Lower leg skin (tissue), 4 donors: ENCODE results near the gene CSMD2. TPM values are rescaled to one million over a fixed set of nuclear protein-coding genes. Genes with fewer than 3 reads are reported as not detected.

Experiments
- DNase-seq, 2 donors: peaks; one replicate each; pipeline ENCODE4 v3.0.0-alpha.2; 2019; ENCODE audit warnings: low spot score in 2 of 2
- H3K4me3 ChIP-seq: fragments of 200-600 bp; sonication (generic); 2 replicates; pipeline ENCODE4 v1.5.1; 2017; ENCODE audit warnings: mild to moderate bottlenecking, low read depth; ENCODE audit not compliant: poor library complexity, severe bottlenecking
- POLR2A ChIP-seq, 2 donors: fragments of 450-650 bp; IDR thresholded peaks; one replicate each; pipeline ENCODE4 v1.6.1; 2016 to 2017; ENCODE audit warnings: antibody characterized with exemption in 2 of 2, mild to moderate bottlenecking in 1 of 2, moderate library complexity in 1 of 2
- WGBS, 2 donors: methylation state at CpG; one replicate each; pipeline ENCODE4 v1.1.5; 2018; 5-methylcytosine and 5-hydroxymethylcytosine counted together
- intact Hi-C: fragments of 100-400 bp; cut with DNase I; formaldehyde crosslinking; loops from one replicate; pipeline ENCODE4 v1.15.0; 2023; ENCODE audit warnings: low total_unique reads
- total RNA-seq, 4 donors: library from RNA; depleted of rRNA; stranded (reverse); fragments of >200 nt; gene quantifications; one replicate each; pipeline ENCODE4 v1.1.0, GENCODE V29; 2016
- TF ChIP-seq, protein P1 (sequence below), 3 donors: fragments of 450-650 bp; IDR thresholded peaks; one replicate each; pipeline ENCODE4 v1.5.1; 2016; ENCODE audit warnings: antibody characterized with exemption in 3 of 3, mild to moderate bottlenecking in 3 of 3, moderate library complexity in 2 of 3

The CSMD2 gene
- total RNA-seq, 4 donors from 2014 or later = 0.11 to 1.0 TPM; not detected in 2

GRCh38 chr1:33661811-33662454, 503.1 kb downstream of the CSMD2 start:
- 59 to 74% methylated on average over 6 of the region's 6 CpGs for WGBS, 2 donors
- no peak for DNase-seq
- TF ChIP-seq POLR2A (IDR thresholded peaks at IDR 0.05) = no peak
- TF ChIP-seq, protein P1, sequence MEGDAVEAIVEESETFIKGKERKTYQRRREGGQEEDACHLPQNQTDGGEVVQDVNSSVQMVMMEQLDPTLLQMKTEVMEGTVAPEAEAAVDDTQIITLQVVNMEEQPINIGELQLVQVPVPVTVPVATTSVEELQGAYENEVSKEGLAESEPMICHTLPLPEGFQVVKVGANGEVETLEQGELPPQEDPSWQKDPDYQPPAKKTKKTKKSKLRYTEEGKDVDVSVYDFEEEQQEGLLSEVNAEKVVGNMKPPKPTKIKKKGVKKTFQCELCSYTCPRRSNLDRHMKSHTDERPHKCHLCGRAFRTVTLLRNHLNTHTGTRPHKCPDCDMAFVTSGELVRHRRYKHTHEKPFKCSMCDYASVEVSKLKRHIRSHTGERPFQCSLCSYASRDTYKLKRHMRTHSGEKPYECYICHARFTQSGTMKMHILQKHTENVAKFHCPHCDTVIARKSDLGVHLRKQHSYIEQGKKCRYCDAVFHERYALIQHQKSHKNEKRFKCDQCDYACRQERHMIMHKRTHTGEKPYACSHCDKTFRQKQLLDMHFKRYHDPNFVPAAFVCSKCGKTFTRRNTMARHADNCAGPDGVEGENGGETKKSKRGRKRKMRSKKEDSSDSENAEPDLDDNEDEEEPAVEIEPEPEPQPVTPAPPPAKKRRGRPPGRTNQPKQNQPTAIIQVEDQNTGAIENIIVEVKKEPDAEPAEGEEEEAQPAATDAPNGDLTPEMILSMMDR (IDR thresholded peaks at IDR 0.05) = no peak
- intact Hi-C loops = no loop called here
- H3K4me3 ChIP-seq = no peak overlapping the region

- intact Hi-C loops = no loop called here
- TF ChIP-seq, protein P1 (IDR thresholded peaks at IDR 0.05) = no peak
- no peak for TF ChIP-seq POLR2A (IDR thresholded peaks at IDR 0.05)
- WGBS, 2 donors = 74 to 76% methylated on average over 8 of the region's 8 CpGs
- H3K4me3 ChIP-seq = no peak overlapping the region
- DNase-seq = no peak
These were observed 504.1 kb downstream of the CSMD2 start for GRCh38 chr1:33660956-33661355.

- TF ChIP-seq POLR2A (IDR thresholded peaks at IDR 0.05) = no peak
- TF ChIP-seq, protein P1 (IDR thresholded peaks at IDR 0.05) = no peak
- WGBS, 2 donors = 49 to 60% methylated on average over 4 to 5 of the region's 5 CpGs
- H3K4me3 ChIP-seq = no peak overlapping the region
- intact Hi-C loops = no loop called here
- no peak for DNase-seq
These were observed 504.8 kb downstream of the CSMD2 start for GRCh38 chr1:33660244-33660643.

DNA sequence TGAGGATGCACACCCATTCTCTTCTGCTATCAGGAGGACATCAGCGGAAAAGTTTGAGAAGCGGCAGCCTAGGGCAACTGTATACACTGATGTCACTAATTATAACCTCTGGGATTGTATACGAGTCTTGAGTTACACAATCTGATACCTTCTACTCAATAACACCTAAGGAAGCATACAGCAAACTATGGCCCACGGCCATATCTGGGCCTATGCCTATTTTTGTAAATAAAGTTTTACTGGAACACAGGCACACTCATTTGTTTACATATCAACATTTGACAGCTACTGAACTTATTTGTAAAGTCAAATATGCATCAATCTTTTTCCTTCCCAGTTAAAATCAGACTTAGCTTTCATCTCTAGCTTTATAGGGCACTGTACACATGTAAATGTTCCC, 505.4 kb downstream of the CSMD2 start:
- TF ChIP-seq, protein P1 (IDR thresholded peaks at IDR 0.05) = no peak
- no peak for TF ChIP-seq POLR2A (IDR thresholded peaks at IDR 0.05)
- WGBS, 2 donors = 88% methylated on average over 4 of the region's 4 CpGs
- intact Hi-C loops = no loop called here
- DNase-seq = no peak
- H3K4me3 ChIP-seq = no peak overlapping the region

- intact Hi-C loops = no loop called here
- no peak for DNase-seq
- 91 to 95% methylated on average over 12 of the region's 12 CpGs for WGBS, 2 donors
- TF ChIP-seq POLR2A (IDR thresholded peaks at IDR 0.05) = no peak
- no peak overlapping the region for H3K4me3 ChIP-seq
These were observed 507.2 kb downstream of the CSMD2 start for GRCh38 chr1:33657833-33658232.

DNA sequence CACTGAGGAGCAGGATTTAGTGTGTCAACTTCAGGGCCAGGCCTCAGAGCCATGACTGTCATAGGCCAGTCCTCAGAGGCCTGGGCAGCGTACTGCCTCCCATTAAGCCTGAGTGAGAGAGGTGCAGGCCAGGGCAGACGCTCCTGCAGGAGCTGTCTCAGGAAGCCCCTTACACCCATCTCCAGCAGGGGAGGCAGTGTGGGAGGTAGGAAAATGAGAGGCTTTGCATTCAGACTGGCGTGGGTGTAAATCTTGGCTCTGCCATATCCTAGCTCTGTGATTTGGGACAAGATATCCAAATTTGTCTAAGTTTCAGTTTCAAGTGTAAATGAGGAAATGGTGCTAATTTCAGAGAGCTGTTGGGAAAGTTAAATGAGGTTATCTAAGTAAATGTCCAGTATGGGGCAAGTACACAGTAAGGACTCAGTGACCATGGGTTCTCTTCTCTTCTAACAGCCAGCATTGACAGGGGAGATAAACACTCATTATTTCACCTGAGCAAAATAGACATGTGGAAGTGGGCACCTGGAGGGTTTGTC, 508.5 kb downstream of the CSMD2 start:
- 89 to 97% methylated on average over 3 of the region's 3 CpGs for WGBS, 2 donors
- TF ChIP-seq POLR2A (IDR thresholded peaks at IDR 0.05) = no peak
- TF ChIP-seq, protein P1 (IDR thresholded peaks at IDR 0.05) = no peak
- DNase-seq = no peak
- intact Hi-C loops = no loop called here
- no peak overlapping the region for H3K4me3 ChIP-seq
